Subcutaneous abdominal adipose tissue (tissue), 5 donors: ENCODE data around the gene STX4.

ENCODE experiments used
- H3K27ac ChIP-seq: one replicate; pipeline ENCODE4 v1.7.0; 2013; ENCODE audit warnings: low read depth, mild to moderate bottlenecking, inconsistent platforms, low read length, moderate library complexity
- H3K27me3 ChIP-seq, 5 donors: one replicate each; pipeline ENCODE4 v1.7.0; 2013; ENCODE audit warnings: low read length in 5 of 5, inconsistent platforms in 1 of 5; ENCODE audit not compliant: control insufficient read depth in 5 of 5, insufficient read depth in 4 of 5
- H3K36me3 ChIP-seq, 5 donors: one replicate each; pipeline ENCODE4 v1.7.0; 2013; ENCODE audit warnings: low read length in 5 of 5; ENCODE audit not compliant: control insufficient read depth in 5 of 5, insufficient read depth in 5 of 5
- H3K4me1 ChIP-seq, 5 donors: one replicate each; pipeline ENCODE4 v1.7.0; 2013; ENCODE audit warnings: low read length in 5 of 5, mild to moderate bottlenecking in 3 of 5, moderate library complexity in 1 of 5; ENCODE audit not compliant: control insufficient read depth in 5 of 5, insufficient read depth in 5 of 5
- H3K4me3 ChIP-seq, 5 donors: one replicate each; pipeline ENCODE4 v1.7.0; 2013; ENCODE audit warnings: low read length in 5 of 5, low read depth in 1 of 5
- H3K9ac ChIP-seq, 5 donors: one replicate each; pipeline ENCODE4 v1.7.0; 2013; ENCODE audit warnings: low read length in 5 of 5, mild to moderate bottlenecking in 4 of 5, moderate library complexity in 3 of 5
- H3K9me3 ChIP-seq, 5 donors: one replicate each; pipeline ENCODE4 v1.7.0; 2013; ENCODE audit warnings: low read length in 5 of 5; ENCODE audit not compliant: control insufficient read depth in 5 of 5
- donor health status: healthy.
- donor health status: healthy.
- donor health status: healthy.
- donor health status: healthy.
- donor health status: healthy.

Gene STX4

DNA sequence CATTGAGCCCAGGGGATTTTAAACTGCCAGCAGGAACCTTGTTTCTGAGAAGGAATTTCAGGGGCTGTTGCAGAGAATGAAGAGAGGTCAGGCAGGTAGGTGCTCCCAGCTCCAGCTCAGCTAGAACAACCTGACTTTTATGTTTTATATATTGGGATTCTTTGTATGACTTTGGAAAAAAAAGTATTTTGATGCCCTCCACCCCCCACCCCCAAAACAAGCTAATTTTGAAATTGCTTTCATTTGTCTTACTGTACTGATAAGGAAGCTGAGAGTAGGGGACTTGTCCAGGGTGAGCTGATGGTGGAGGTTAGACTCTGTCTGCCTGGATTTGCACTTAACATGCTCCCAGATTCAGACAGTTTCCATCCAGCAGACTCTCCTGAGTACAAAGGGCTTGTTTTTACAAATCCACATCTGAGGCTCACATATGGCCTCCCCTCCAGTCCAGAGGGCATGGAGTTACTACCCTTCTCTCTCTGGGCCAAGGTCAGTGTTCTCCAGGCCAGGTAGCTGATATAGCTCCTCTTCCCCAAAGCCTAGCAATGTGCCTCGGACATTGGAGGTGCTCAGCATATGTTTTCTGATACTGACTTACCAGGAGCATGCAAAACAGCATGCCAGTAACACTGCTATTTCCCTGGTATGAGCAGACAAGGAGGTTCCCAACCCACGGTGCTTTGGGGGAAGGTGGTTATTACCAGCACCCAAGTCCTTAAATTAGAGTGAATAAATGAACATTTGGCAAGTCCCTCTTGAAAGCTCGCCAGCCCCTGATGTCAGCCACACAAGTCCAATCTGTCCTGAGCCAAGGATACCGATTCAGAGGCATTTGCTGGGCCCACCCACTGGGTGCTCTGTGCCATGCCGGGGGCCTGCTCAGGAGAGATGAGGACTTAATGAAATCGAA lies 34.3 kb upstream of the STX4 start:
- no peaks in the 10 kb centered on the region for H3K9me3 ChIP-seq
- H3K36me3 ChIP-seq, result no peaks in the 10 kb centered on the region
- H3K9ac ChIP-seq, result peak overlapping the region in 2 of 5 donors; percentile 48 to 53
- H3K4me1 ChIP-seq, result peaks cover 8 to 55% (median 36%) of the 10 kb centered on the region in 5 donors
- H3K27ac ChIP-seq, result peak overlapping the region; percentile 88
- no peak overlapping the region for H3K4me3 ChIP-seq
- H3K27me3 ChIP-seq, result peaks cover 0 to 3% (median 0%) of the 10 kb centered on the region in 5 donors

DNA sequence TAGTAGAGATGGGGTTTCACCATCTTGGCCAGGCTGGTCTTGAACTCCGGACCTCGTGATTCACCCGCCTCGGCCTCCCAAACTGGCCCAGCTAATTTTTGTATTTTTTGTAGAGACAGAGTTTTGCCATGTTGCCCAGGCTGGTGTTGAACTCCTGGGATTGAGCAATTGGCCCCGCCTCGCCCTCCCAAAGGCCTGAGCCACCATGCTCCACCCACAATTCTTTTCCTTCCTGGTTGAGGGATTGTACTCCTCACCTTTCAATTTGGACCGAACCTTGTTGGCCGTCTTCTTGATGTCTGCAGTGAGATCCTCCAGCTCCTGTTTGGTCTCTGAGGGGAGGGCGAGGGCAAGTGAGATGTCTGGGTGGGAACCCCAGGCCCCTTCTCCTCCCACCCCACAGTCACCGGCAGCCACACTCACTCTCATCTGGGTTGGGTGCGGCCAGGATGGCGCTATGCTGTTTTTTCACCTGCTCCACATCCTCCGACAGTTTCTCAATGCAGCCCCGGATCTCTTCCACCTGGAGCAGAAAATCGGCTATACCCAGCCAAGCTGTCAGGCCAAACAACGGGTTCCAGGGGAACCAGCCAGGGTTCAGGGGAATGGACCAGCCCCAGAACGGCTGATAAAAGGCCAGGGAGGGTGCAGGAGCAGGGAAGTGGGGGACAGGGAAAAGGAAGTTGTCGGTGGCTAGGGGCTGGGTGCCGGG lies 32.5 kb upstream of the STX4 start:
- Histone ChIP-seq H3K27me3 (peaks cover 0 to 3% (median 0%) of the 10 kb centered on the region in 5 donors), H3K9me3 (no peaks in the 10 kb centered on the region), H3K36me3 (no peaks in the 10 kb centered on the region), H3K9ac (no peak overlapping the region), H3K4me1 (peaks cover 8 to 55% (median 36%) of the 10 kb centered on the region in 5 donors), H3K27ac (no peak overlapping the region), H3K4me3 (no peak overlapping the region)

DNA sequence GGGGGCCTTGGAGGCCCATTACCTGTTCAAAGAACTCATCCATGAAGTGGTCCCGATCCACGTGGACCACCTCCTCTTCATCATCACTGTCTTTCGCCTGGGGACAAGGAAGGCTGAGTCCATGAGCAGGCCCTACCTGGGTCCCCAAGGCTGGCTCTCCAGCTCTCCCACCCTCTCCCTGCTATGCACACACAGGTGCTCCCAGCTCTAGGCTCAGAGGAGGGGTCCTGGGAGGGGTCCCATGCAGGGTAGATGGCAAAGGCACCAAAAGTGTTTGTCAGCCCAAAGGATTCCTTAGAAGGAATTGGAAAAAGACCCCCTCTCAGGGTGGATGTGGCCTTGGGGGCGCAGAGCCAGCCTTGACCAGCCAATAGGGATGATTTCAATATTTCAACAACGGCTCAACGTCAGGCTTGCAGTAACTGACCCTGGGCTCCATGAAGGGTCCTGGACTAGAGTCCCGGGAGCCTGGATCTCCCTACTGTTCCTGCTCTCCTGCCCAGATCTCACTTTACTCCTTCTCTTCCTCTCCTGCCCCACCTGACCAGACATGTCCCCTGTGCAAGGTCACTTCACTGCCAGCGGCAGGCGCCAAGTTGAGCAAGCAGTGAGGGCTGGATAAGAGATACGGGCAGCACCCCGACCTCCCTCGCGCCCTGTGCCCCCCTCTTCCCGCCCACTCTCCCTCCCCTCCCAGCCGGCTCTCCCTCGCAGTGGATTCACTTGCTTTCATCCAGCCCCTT lies 31.7 kb upstream of the STX4 start:
- Histone ChIP-seq H3K4me3 (no peak overlapping the region), H3K27ac (no peak overlapping the region), H3K4me1 (peaks cover 8 to 49% (median 30%) of the 10 kb centered on the region in 5 donors), H3K36me3 (no peaks in the 10 kb centered on the region), H3K27me3 (peaks cover 0 to 8% (median 0%) of the 10 kb centered on the region in 5 donors), H3K9me3 (peaks cover 0 to 2% (median 0%) of the 10 kb centered on the region in 5 donors), H3K9ac (peak overlapping the region in 1 of 5 donors; percentile 0)

DNA sequence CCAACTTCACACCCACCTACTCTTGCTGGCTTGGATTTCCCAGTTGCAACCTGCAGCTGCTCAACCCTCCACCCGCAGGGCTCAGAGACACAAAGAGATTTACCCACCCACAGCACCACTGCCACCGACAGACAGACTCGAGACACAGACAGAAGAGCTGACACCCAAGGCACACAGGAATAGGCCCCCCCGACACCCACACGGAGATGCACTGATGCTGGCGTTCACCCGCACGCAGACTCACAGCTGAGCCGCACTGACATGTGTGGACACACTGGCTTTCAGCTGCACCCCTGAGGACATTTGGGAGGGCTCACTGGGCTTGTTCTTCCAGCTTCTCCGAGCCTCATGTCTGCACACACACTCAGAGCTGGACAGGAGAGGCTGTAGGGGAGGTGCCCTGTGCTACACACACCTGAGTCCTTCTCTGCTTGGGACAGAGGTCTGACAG lies 31.1 kb upstream of the STX4 start:
- Histone ChIP-seq H3K9me3 (peaks cover 0 to 2% (median 0%) of the 10 kb centered on the region in 5 donors), H3K4me1 (peaks cover 8 to 45% (median 26%) of the 10 kb centered on the region in 5 donors), H3K27ac (no peak overlapping the region), H3K9ac (peak overlapping the region in 1 of 5 donors; percentile 5), H3K27me3 (peaks cover 0 to 12% (median 5%) of the 10 kb centered on the region in 5 donors), H3K4me3 (no peak overlapping the region), H3K36me3 (no peaks in the 10 kb centered on the region)

DNA sequence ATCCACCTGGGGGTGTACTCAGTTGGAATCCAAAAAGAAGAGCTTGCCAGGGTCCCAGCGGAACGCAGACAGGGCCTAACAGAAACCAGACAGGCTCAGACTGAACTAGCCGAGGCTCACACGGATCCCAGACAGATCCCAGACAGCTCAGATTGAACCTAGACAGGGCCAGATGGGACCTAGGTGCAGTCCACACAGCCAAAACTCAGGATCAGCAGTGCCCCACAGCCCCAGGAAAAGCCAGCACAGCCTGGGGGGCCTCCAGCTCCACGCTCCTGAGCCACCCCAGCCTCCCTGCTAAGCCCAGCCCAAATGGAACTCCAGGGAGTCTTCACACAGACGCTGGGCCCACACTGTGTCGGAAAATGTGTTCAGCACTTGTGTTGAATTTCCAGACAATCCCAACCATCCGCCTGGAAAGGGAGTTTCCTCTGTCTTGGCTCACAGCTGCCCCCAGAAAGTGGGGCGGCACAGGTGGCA lies 30.5 kb upstream of the STX4 start:
- H3K9me3 ChIP-seq, result peaks cover 0 to 2% (median 0%) of the 10 kb centered on the region in 5 donors
- H3K4me3 ChIP-seq, result no peak overlapping the region
- peak overlapping the region in 1 of 5 donors; percentile 5 for H3K9ac ChIP-seq
- peaks cover 0 to 14% (median 7%) of the 10 kb centered on the region in 5 donors for H3K27me3 ChIP-seq
- no peaks in the 10 kb centered on the region for H3K36me3 ChIP-seq
- H3K4me1 ChIP-seq, result peaks cover 4 to 39% (median 19%) of the 10 kb centered on the region in 5 donors
- H3K27ac ChIP-seq, result no peak overlapping the region

GRCh38 chr16:31003744-31004143 lies 29.6 kb upstream of the STX4 start:
- no peaks in the 10 kb centered on the region for H3K36me3 ChIP-seq
- no peak overlapping the region for H3K9ac ChIP-seq
- no peak overlapping the region for H3K27ac ChIP-seq
- peaks cover 5 to 14% (median 7%) of the 10 kb centered on the region in 5 donors for H3K27me3 ChIP-seq
- peaks cover 4 to 31% (median 11%) of the 10 kb centered on the region in 5 donors for H3K4me1 ChIP-seq
- H3K4me3 ChIP-seq, result no peak overlapping the region
- H3K9me3 ChIP-seq, result peaks cover 0 to 2% (median 0%) of the 10 kb centered on the region in 5 donors

- H3K4me1 ChIP-seq, result peaks cover 0 to 22% (median 2%) of the 10 kb centered on the region in 5 donors
- H3K36me3 ChIP-seq, result no peaks in the 10 kb centered on the region
- H3K27ac ChIP-seq, result no peak overlapping the region
- no peak overlapping the region for H3K9ac ChIP-seq
- H3K4me3 ChIP-seq, result no peak overlapping the region
- peaks cover 0 to 2% (median 0%) of the 10 kb centered on the region in 5 donors for H3K9me3 ChIP-seq
- H3K27me3 ChIP-seq, result peaks cover 11 to 21% (median 14%) of the 10 kb centered on the region in 5 donors
These were observed 28.7 kb upstream of the STX4 start for GRCh38 chr16:31004658-31005057.

DNA sequence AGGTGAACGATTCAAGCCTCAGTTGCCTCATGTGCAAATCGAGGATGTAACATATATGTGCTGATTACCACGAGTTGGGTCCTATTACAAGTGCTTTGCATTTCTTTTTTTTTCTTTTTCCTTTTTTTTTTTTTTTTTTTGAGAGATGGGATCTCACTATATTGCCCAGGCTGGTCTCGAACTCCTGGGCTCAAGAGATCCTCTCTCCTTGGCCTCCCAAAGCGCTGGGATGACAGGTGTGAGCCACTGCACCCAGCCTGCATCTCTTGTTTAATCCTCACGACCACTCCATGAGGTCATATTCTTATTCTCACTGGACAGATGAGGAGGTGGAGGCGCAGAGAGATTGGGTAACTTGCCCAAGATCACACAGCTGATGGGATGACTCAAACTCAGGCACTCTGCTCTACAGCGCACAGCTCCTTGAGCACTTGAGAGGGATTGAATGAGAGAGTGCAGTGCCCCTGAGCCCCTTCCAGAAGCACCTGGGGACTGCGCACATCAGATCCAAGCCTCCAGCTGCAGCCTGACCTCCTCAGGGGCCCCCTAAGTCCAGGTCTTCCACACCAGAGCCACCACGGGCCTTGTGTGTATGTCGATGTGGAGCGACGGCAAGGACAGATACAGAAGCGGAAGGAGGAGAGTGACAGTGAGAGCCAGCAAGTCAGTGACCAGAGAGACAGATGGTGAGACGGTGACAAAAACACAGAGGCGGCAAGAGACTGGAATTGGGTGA lies 27.8 kb upstream of the STX4 start:
- Histone ChIP-seq H3K9ac (no peak overlapping the region), H3K27ac (no peak overlapping the region), H3K36me3 (no peaks in the 10 kb centered on the region), H3K9me3 (peaks cover 0 to 2% (median 0%) of the 10 kb centered on the region in 5 donors), H3K4me3 (no peak overlapping the region), H3K4me1 (peaks cover 0 to 15% (median 0%) of the 10 kb centered on the region in 5 donors), H3K27me3 (peaks cover 15 to 25% (median 19%) of the 10 kb centered on the region in 5 donors)

- Histone ChIP-seq H3K27me3 (peaks cover 15 to 28% (median 23%) of the 10 kb centered on the region in 5 donors), H3K9me3 (peaks cover 0 to 2% (median 0%) of the 10 kb centered on the region in 5 donors), H3K4me3 (no peak overlapping the region), H3K4me1 (peaks cover 0 to 15% (median 0%) of the 10 kb centered on the region in 5 donors), H3K9ac (no peak overlapping the region), H3K27ac (no peak overlapping the region), H3K36me3 (no peaks in the 10 kb centered on the region)
These were observed 27.3 kb upstream of the STX4 start for GRCh38 chr16:31006086-31006385.
